ENCODE measurements around the gene GPR55.

DNA sequence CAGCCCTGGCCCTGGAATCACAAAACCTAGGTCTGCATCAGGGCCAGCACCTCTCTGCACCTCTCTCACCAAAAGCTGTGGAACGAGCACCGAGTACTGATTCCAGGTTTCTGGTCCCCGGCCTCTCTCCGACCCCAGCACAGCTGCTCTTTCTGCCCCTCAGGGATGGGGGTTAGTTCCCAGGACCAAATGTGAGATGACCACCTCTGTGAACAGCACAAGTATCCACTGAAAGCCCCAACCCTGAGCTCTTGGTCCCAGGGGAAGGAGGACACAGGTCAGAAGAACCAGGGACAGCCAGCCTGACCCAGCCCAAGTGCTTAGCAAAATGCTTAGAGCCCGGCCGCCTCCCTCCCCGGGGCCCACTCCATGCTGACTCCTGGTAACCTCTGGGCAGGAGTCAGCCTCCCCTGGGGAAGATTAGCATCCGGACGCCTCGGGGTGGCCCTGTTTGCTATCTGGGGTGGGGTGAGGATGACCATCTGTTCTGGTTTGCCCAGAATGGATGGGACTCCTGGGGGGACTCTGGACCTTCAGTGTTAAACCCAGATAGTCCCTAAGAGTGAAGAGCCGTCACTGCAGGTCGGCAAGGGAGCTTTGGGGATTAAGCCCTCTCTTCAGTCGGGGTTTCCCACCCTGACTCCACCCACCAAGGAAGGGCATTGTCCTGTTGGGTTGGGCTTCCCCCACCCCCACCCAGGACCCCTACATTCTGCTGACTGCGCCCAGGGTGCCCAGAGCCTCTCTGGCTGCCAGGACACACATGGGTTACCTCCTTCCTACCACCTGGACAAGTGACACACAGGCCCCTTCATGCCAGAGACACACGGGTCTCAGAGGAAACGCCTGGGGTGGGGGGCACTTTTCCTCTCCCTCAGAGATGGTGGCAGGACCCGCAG lies 9.4 kb upstream of the GPR55 start:
- TF ChIP-seq EZH2phosphoT487 (IDR thresholded peaks at IDR 0.05; ENCODE audit: borderline replicate concordance, low read length): no peak
- TF ChIP-seq CTCF (conservative IDR thresholded peaks at IDR 0.05; ENCODE audit: low read depth, low read length): no peak
- TF ChIP-seq EZH2 (IDR thresholded peaks at IDR 0.05; ENCODE audit: low read length, unreplicated experiment): no peak
